HCEC 1CT (cell line): ENCODE data around the gene COL4A2.
A peak's percentile ranks its signal among the peaks of the same experiment; 100 is the strongest.
"Not testable (repeated sequence)": the region's sequence is repeated elsewhere in the genome, so short reads cannot be mapped to it uniquely, and the experiment has no call there.

Experiments used
- DNase-seq: peaks from one replicate; pipeline ENCODE4 v3.0.0-alpha.2; 2017

Gene COL4A2

GRCh38 chr13:110445722-110446574 is 138.9 kb downstream of the COL4A2 start:
- DNase-seq: peak; percentile 36

- DNase-seq: no peak
These were observed 139.4 kb downstream of the COL4A2 start for GRCh38 chr13:110446575-110446890.

- DNase-seq: peak; percentile 4
These were observed 140.0 kb downstream of the COL4A2 start for GRCh38 chr13:110447058-110447511.

- no peak for DNase-seq
These were observed 140.7 kb downstream of the COL4A2 start for GRCh38 chr13:110447801-110448200.

GRCh38 chr13:110448230-110448629 is 141.1 kb downstream of the COL4A2 start:
- DNase-seq: peak; percentile 91

- no peak for DNase-seq
These were observed 141.6 kb downstream of the COL4A2 start for GRCh38 chr13:110448677-110449076.

GRCh38 chr13:110449219-110450015 is 142.3 kb downstream of the COL4A2 start:
- no peak for DNase-seq

GRCh38 chr13:110450016-110450900 is 143.2 kb downstream of the COL4A2 start:
- DNase-seq: no peak

GRCh38 chr13:110450941-110451730 is 144.1 kb downstream of the COL4A2 start:
- no peak for DNase-seq

- DNase-seq: not testable (repeated sequence)
These were observed 146.0 kb downstream of the COL4A2 start for GRCh38 chr13:110453091-110453490.

- DNase-seq: no peak
These were observed 146.7 kb downstream of the COL4A2 start for GRCh38 chr13:110453797-110454196.

- no peak for DNase-seq
These were observed 147.3 kb downstream of the COL4A2 start for GRCh38 chr13:110454227-110454859.

- no peak for DNase-seq
These were observed 147.9 kb downstream of the COL4A2 start for GRCh38 chr13:110454956-110455355.

GRCh38 chr13:110455444-110455843 is 148.4 kb downstream of the COL4A2 start:
- DNase-seq: no peak

GRCh38 chr13:110455941-110456340 is 148.9 kb downstream of the COL4A2 start:
- peak; percentile 22 for DNase-seq

GRCh38 chr13:110456550-110456949 is 149.5 kb downstream of the COL4A2 start:
- DNase-seq: no peak

GRCh38 chr13:110457361-110457760 is 150.3 kb downstream of the COL4A2 start:
- no peak for DNase-seq

GRCh38 chr13:110458017-110458416 is 150.9 kb downstream of the COL4A2 start:
- no peak for DNase-seq

GRCh38 chr13:110458594-110459365 is 151.7 kb downstream of the COL4A2 start:
- no peak for DNase-seq

GRCh38 chr13:110462091-110462490 is 155.0 kb downstream of the COL4A2 start:
- no peak for DNase-seq

- no peak for DNase-seq
These were observed 156.1 kb downstream of the COL4A2 start for GRCh38 chr13:110463156-110463555.
